IMR-90 (cell line): ENCODE results near the gene ZNF821. TPM values are rescaled to one million over a fixed set of nuclear protein-coding genes. Genes with fewer than 3 reads are reported as not detected.

ENCODE experiments used
- ATAC-seq: fragments of 200-7000 bp; cut with Tn5 transposase; 2 replicates; pipeline ENCODE4 v1.9.1; 2020; ENCODE audit warnings: low read depth, mild to moderate bottlenecking, moderate library complexity
- BruUV-seq: library from RNA; stranded (reverse); fragments of 400-500 nt; replicated peaks from 2 replicates; lab custom pipeline; 2021; lab: Mats Ljungman, UMichigan
- CTCF ChIA-PET: fragments of 300-600 bp; formaldehyde crosslinking; extraction: SDS; loops from one replicate; lab custom pipeline; 2021; ENCODE audit warnings: antibody characterized with exemption; lab: Yijun Ruan, JAX
- POLR2A ChIA-PET: fragments of 300-600 bp; sonication (Branson Sonifier 250); formaldehyde crosslinking; loops from one replicate; lab custom pipeline; 2022; ENCODE audit warnings: antibody characterized with exemption; ENCODE audit not compliant: unreplicated experiment; lab: Charles Lee
- DNase-seq: peaks from one replicate; pipeline ENCODE4 v3.0.0; 2013
- H2AFZ ChIP-seq: replicated peaks from 2 replicates; pipeline ENCODE3; 2013; ENCODE audit warnings: low read length, mild to moderate bottlenecking; ENCODE audit not compliant: poor library complexity
- H2AK5ac ChIP-seq: 2 replicates; pipeline ENCODE4 v1.6.1; 2013; ENCODE audit warnings: low read depth, low read length, inconsistent platforms
- H2AK9ac ChIP-seq: replicated peaks from 2 replicates; pipeline ENCODE3; 2013; ENCODE audit warnings: mild to moderate bottlenecking, low read depth, low read length, moderate library complexity; ENCODE audit not compliant: poor library complexity
- H2BK120ac ChIP-seq: 2 replicates; pipeline ENCODE4 v1.6.1; 2013; ENCODE audit warnings: low read depth, low read length, inconsistent platforms
- H2BK15ac ChIP-seq: 3 replicates; pipeline ENCODE4 v1.6.1; 2013; ENCODE audit warnings: low read depth, low read length, inconsistent platforms
- H2BK20ac ChIP-seq: 2 replicates; pipeline ENCODE4 v1.6.1; 2013; ENCODE audit warnings: low read depth, mild to moderate bottlenecking, inconsistent platforms, low read length, moderate library complexity
- H2BK5ac ChIP-seq: 2 replicates; pipeline ENCODE4 v1.6.1; 2013; ENCODE audit warnings: mild to moderate bottlenecking, low read depth, low read length, inconsistent platforms; ENCODE audit not compliant: poor library complexity, severe bottlenecking
- H3K14ac ChIP-seq: replicated peaks from 2 replicates; pipeline ENCODE4 v1.6.1; 2013; ENCODE audit warnings: low read depth, low read length, inconsistent platforms
- H3K18ac ChIP-seq: 2 replicates; pipeline ENCODE4 v1.6.1; 2013; ENCODE audit warnings: low read depth, low read length, control low read depth
- H3K23ac ChIP-seq: 2 replicates; pipeline ENCODE4 v1.6.1; 2013; ENCODE audit warnings: low read depth, low read length, inconsistent platforms
- H3K27ac ChIP-seq: 2 replicates; pipeline ENCODE4 v1.5.1; 2013; ENCODE audit warnings: mild to moderate bottlenecking, control low read depth, low read length; ENCODE audit not compliant: insufficient read depth
- H3K27me3 ChIP-seq: 2 replicates; pipeline ENCODE4 v1.6.1; 2013; ENCODE audit warnings: low read length; ENCODE audit not compliant: control insufficient read depth, insufficient read depth
- H3K36me3 ChIP-seq: 2 replicates; pipeline ENCODE4 v1.6.1; 2013; ENCODE audit warnings: low read length, mixed read lengths; ENCODE audit not compliant: control insufficient read depth, insufficient read depth
- H3K4ac ChIP-seq: 2 replicates; pipeline ENCODE4 v1.6.1; 2013; ENCODE audit warnings: low read depth, low read length, inconsistent platforms
- H3K4me1 ChIP-seq: 2 replicates; pipeline ENCODE4 v1.6.1; 2013; ENCODE audit warnings: low read length, mixed read lengths; ENCODE audit not compliant: control insufficient read depth, insufficient read depth
- H3K4me2 ChIP-seq: 2 replicates; pipeline ENCODE4 v1.6.1; 2013; ENCODE audit warnings: low read depth, mild to moderate bottlenecking, control low read depth, low read length, moderate library complexity
- H3K4me3 ChIP-seq: 2 replicates; pipeline ENCODE4 v1.5.1; 2013; ENCODE audit warnings: low read depth, mild to moderate bottlenecking, control low read depth, low read length, moderate library complexity; ENCODE audit not compliant: insufficient read depth
- H3K56ac ChIP-seq: 2 replicates; pipeline ENCODE4 v1.6.1; 2013; ENCODE audit warnings: low read length, inconsistent platforms; ENCODE audit not compliant: insufficient read depth; ENCODE audit errors: extremely low read depth
- H3K79me1 ChIP-seq, 2 experiments: 2 replicates each; pipeline ENCODE4 v1.6.1; 2013; ENCODE audit warnings: low read length in 2 of 2, inconsistent platforms in 1 of 2, low read depth in 1 of 2
- H3K9ac ChIP-seq: 2 replicates; pipeline ENCODE4 v1.6.1; 2013; ENCODE audit warnings: low read depth, low read length, control low read depth
- H3K9me1 ChIP-seq: 2 replicates; pipeline ENCODE4 v1.6.1; 2013; ENCODE audit warnings: low read length, inconsistent platforms; ENCODE audit not compliant: insufficient read depth
- H3K9me3 ChIP-seq: 2 replicates; pipeline ENCODE4 v1.6.1; 2013; ENCODE audit warnings: low read length; ENCODE audit not compliant: control insufficient read depth, insufficient read depth
- H4K20me1 ChIP-seq: 2 replicates; pipeline ENCODE4 v1.6.1; 2013; ENCODE audit warnings: low read length, inconsistent platforms; ENCODE audit not compliant: insufficient read depth
- H4K5ac ChIP-seq: 2 replicates; pipeline ENCODE4 v1.6.1; 2013; ENCODE audit warnings: mild to moderate bottlenecking, low read depth, low read length, control low read depth
- H4K8ac ChIP-seq, 2 experiments: 2 replicates each; pipeline ENCODE4 v1.6.1; 2013; ENCODE audit warnings: low read depth in 2 of 2, low read length in 2 of 2, control low read depth in 1 of 2, inconsistent platforms in 1 of 2
- H4K91ac ChIP-seq: 2 replicates; pipeline ENCODE4 v1.6.1; 2013; ENCODE audit warnings: low read depth, low read length, inconsistent platforms; ENCODE audit not compliant: insufficient read depth
- BHLHE40 ChIP-seq: fragments of 150-350 bp; IDR thresholded peaks from 2 replicates; pipeline ENCODE4 v1.6.1; 2016; ENCODE audit warnings: mild to moderate bottlenecking, low read depth, low read length
- CEBPB ChIP-seq: IDR thresholded peaks from 2 replicates; pipeline ENCODE4 v1.6.1; 2012; ENCODE audit warnings: low read depth, low read length, improper control_type of control experiment
- CHD1 ChIP-seq: IDR thresholded peaks from 2 replicates; pipeline ENCODE4 v1.6.1; 2012; ENCODE audit warnings: low read depth, low read length, improper control_type of control experiment
- CTCF ChIP-seq: conservative IDR thresholded peaks from 2 replicates; pipeline ENCODE4 v1.5.1; 2012; ENCODE audit warnings: mild to moderate bottlenecking, low read depth, low read length, improper control_type of control experiment
- ELK1 ChIP-seq: fragments of 150-350 bp; IDR thresholded peaks from 2 replicates; pipeline ENCODE4 v1.6.1; 2016; ENCODE audit warnings: low read depth, mild to moderate bottlenecking, low read length, moderate library complexity, borderline replicate concordance
- FOS ChIP-seq: fragments of 150-350 bp; IDR thresholded peaks from 2 replicates; pipeline ENCODE4 v1.6.1; 2016; ENCODE audit warnings: low read depth, low read length
- MAFK ChIP-seq: IDR thresholded peaks from 2 replicates; pipeline ENCODE4 v1.6.1; 2012; ENCODE audit warnings: low read depth, low read length, improper control_type of control experiment
- MAZ ChIP-seq: IDR thresholded peaks from 2 replicates; pipeline ENCODE4 v1.6.1; 2012; ENCODE audit warnings: low read depth, mild to moderate bottlenecking, low read length, improper control_type of control experiment, moderate library complexity, borderline replicate concordance
- MXI1 ChIP-seq: IDR thresholded peaks from 2 replicates; pipeline ENCODE4 v1.6.1; 2012; ENCODE audit warnings: low read depth, mild to moderate bottlenecking, low read length, moderate library complexity, borderline replicate concordance
- NFE2L2 ChIP-seq: fragments of 150-350 bp; IDR thresholded peaks from 2 replicates; pipeline ENCODE4 v1.6.1; 2016; ENCODE audit warnings: low read depth, mild to moderate bottlenecking, low read length
- POLR2A ChIP-seq: IDR thresholded peaks from 2 replicates; pipeline ENCODE4 v1.6.1; 2012; ENCODE audit warnings: mild to moderate bottlenecking, low read depth, low read length
- RAD21 ChIP-seq: IDR thresholded peaks from 2 replicates; pipeline ENCODE4 v1.6.1; 2012; ENCODE audit warnings: low read length, improper control_type of control experiment
- RCOR1 ChIP-seq: IDR thresholded peaks from 2 replicates; pipeline ENCODE4 v1.6.1; 2012; ENCODE audit warnings: mild to moderate bottlenecking, low read length, improper control_type of control experiment; ENCODE audit not compliant: insufficient replicate concordance
- RFX5 ChIP-seq: IDR thresholded peaks from 2 replicates; pipeline ENCODE4 v1.8.0; 2012; ENCODE audit warnings: low read depth, mild to moderate bottlenecking, low read length, moderate library complexity
- SMC3 ChIP-seq: fragments of 150-350 bp; IDR thresholded peaks from 2 replicates; pipeline ENCODE4 v1.6.1; 2016; ENCODE audit warnings: low read depth, mild to moderate bottlenecking, antibody characterized with exemption, low read length, moderate library complexity
- WGBS, 2 experiments: methylation state at CpG; one replicate each; pipeline versions ENCODE4 v1.1.5 to v1.1.7; 2013; ENCODE audit warnings: missing lambda C conversion rate in 2 of 2; ENCODE audit not compliant: insufficient read length in 1 of 2; ENCODE audit errors: extremely low coverage in 2 of 2; 5-methylcytosine and 5-hydroxymethylcytosine counted together
- dilution Hi-C: fragments of 300-500 bp; cut with HindIII; formaldehyde crosslinking; loops from one replicate; pipeline ENCODE4 v1.14.3; 2018; ENCODE audit warnings: low sequenced_read_pairs; ENCODE audit not compliant: unreplicated experiment
- in situ Hi-C: fragments of 300-500 bp; cut with MboI; formaldehyde crosslinking; loops from 3 replicates; pipeline ENCODE4 v1.14.3; 2019; ENCODE audit warnings: low sequenced_read_pairs, inconsistent platforms, mixed read lengths
- intact Hi-C: fragments of 100-400 bp; cut with micrococcal nuclease; formaldehyde crosslinking; loops from 2 replicates; pipeline ENCODE4 v1.10.0; 2022
- polyA plus RNA-seq, 3 experiments: library from polyadenylated mRNA; depleted of rRNA; stranded (reverse); fragments of >200 nt; gene quantifications; 2 replicates each; pipeline ENCODE4 v1.2.3, GENCODE V29; 2012; ENCODE audit warnings: low replicate concordance in 1 of 3
- total RNA-seq: library from RNA; depleted of rRNA; stranded (reverse); fragments of >200 nt; gene quantifications from 2 replicates; pipeline ENCODE4 v1.2.3, GENCODE V29; 2012
- TF ChIP-seq, protein P1 (sequence below): fragments of 150-350 bp; IDR thresholded peaks from 2 replicates; pipeline ENCODE4 v1.6.1; 2017; ENCODE audit warnings: mild to moderate bottlenecking, antibody characterized with exemption, low read length, low read depth

Gene ZNF821
- total and polyA plus RNA-seq, 2 of the 4 experiments (the other 2 are of a cell fraction), result 5.9 to 6.0 TPM

DNA sequence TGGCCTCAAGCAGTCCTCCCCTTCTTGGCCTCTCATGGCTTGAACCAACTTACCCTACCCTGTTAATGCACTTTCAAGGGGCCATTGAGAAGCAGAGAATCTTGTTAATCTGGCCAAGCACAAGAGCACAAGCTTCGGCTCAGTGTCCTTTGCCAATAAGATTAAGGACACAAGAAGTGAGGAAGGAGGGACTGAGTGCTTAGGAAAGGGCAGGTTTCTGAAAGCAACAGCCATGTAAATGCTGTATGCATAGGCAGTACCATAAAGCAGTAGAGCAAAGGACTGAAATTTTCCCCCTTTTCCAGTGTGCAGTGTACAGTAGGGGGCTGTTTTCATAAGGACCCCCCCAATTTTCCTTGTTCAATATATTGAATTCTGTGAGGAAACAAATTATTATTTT lies 49.0 kb upstream of the ZNF821 start:
- Histone ChIP-seq H3K4me3 (no peak overlapping the region), H3K27me3 (no peaks in the 10 kb centered on the region), H3K27ac (no peak overlapping the region), H4K8ac (no peak overlapping the region), H4K5ac (no peak overlapping the region), H3K36me3 (peaks cover 20% of the 10 kb centered on the region), H3K9me3 (no peaks in the 10 kb centered on the region), H3K4ac (no peak overlapping the region), H3K79me1 (peaks cover 18 to 65% of the 10 kb centered on the region in 2 experiments), H2AK9ac (no peak overlapping the region), H2BK120ac (no peak overlapping the region), H3K56ac (no peak overlapping the region), H3K4me2 (no peak overlapping the region), H3K9me1 (peaks cover 16% of the 10 kb centered on the region; the same call in 1 of the 2 replicates), H4K91ac (no peak overlapping the region), H2BK20ac (no peak overlapping the region), H3K9ac (no peak overlapping the region), H2BK15ac (no peak overlapping the region), H2AK5ac (no peak overlapping the region), H2AFZ (no peak overlapping the region), H3K4me1 (peaks cover 10% of the 10 kb centered on the region), H3K23ac (no peak overlapping the region), H2BK5ac (no peak overlapping the region), H3K14ac (no peak overlapping the region), H4K20me1 (peaks cover 60% of the 10 kb centered on the region), H3K18ac (no peak overlapping the region)
- intact Hi-C loops (no loop called here), in situ Hi-C loops (no loop called here), dilution Hi-C loops (no loop called here)
- ChIA-PET CTCF (no interaction called here), POLR2A (no interaction called here)
- ATAC-seq, result no peak
- BruUV-seq, result no TSS peak
- DNase-seq, result no peak
- 100% methylated on average over 1 of the region's 1 CpG; no CpG with 5 or more reads in 1 of the 2 experiments for WGBS, 2 experiments
- TF ChIP-seq CHD1, result no peak
- no peak for TF ChIP-seq SMC3
- no peak for TF ChIP-seq CTCF
- TF ChIP-seq CEBPB, result no peak
- no peak for TF ChIP-seq FOS
- no peak for TF ChIP-seq MAZ
- TF ChIP-seq MAFK, result no peak
- no peak for TF ChIP-seq NFE2L2
- TF ChIP-seq RCOR1, result no peak
- no peak for TF ChIP-seq POLR2A
- no peak for TF ChIP-seq RAD21
- TF ChIP-seq RFX5, result no peak
- TF ChIP-seq MXI1, result no peak
- no peak for TF ChIP-seq ELK1
- TF ChIP-seq, protein P1, sequence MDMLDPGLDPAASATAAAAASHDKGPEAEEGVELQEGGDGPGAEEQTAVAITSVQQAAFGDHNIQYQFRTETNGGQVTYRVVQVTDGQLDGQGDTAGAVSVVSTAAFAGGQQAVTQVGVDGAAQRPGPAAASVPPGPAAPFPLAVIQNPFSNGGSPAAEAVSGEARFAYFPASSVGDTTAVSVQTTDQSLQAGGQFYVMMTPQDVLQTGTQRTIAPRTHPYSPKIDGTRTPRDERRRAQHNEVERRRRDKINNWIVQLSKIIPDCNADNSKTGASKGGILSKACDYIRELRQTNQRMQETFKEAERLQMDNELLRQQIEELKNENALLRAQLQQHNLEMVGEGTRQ, result no peak
- no peak for TF ChIP-seq BHLHE40
